GM12878 (cell line): Measurements from ENCODE around the gene DNAJC18. TPM values are rescaled to one million over a fixed set of nuclear protein-coding genes. Genes with fewer than 3 reads are reported as not detected.

Source experiments
- polyA plus RNA-seq, 11 experiments: library from polyadenylated mRNA; depleted of rRNA in 4 of 11; unstranded in 6 of 11; stranded (reverse) in 5 of 11; fragments of >200 nt; fragmentation: Nextera tagmentation in 4 of 11; fragmentation: Illumina TruSeq in 1 of 11; extraction: Ambion mirVana in 4 of 11; extraction: Trizol in 1 of 11; gene quantifications; 1 replicate in 1 of 11; 2 replicates in 10 of 11; pipeline versions ENCODE4 v1.2.1 to v1.2.3, GENCODE V29; 2011 to 2016; ENCODE audit warnings: inconsistent platforms in 2 of 11, missing spikeins in 2 of 11, low read depth in 1 of 11
- small RNA-seq: library from RNA; depleted of rRNA; stranded (forward); fragments of <200 nt; gene quantifications from one replicate; pipeline ENCODE3, GENCODE V24; 2014
- total RNA-seq, 4 experiments: library from RNA; depleted of rRNA in 3 of 4; stranded (reverse); fragments of >200 nt in 3 of 4; fragmentation: Illumina TruSeq in 1 of 4; extraction: Trizol in 1 of 4; gene quantifications; 2 replicates each; pipeline versions ENCODE4 v1.2.1 to v1.2.3, GENCODE V29; 2013 to 2021

DNAJC18 gene
- total and polyA plus RNA-seq, 10 of the 15 experiments (the other 5 are each of a cell fraction or from before 2014, with no cell fraction given): 6.4 to 26.7 (median 17.7) TPM

Small RNA genes lying within 50 kb of the gene (small RNA-seq; reads per million reads assigned to genes)
- gene RNU5B-4P: not detected

Other genes with a start within 250 kb of the DNAJC18 start
Only the 7 nearest of the 12 such genes appear.
- gene SLC23A1, start 56.2 kb downstream of the DNAJC18 start, total RNA-seq (2014; rRNA removed): 0.98 and 1.2 TPM in 2 replicates
- gene SLC23A1, start 56.2 kb downstream of the DNAJC18 start, total RNA-seq (2014; rRNA removed; fragmentation: Illumina TruSeq; extraction: Trizol): 1.7 and 2.4 TPM in 2 replicates
- gene SLC23A1, start 56.2 kb downstream of the DNAJC18 start, total RNA-seq (2021): 4.1 and 4.7 TPM in 2 replicates
- gene SLC23A1, start 56.2 kb downstream of the DNAJC18 start, polyA plus RNA-seq (2011; rRNA removed): 1.1 and 1.5 TPM in 2 replicates
- gene SLC23A1, start 56.2 kb downstream of the DNAJC18 start, polyA plus RNA-seq (2014; fragmentation: Illumina TruSeq; extraction: Trizol): 0.95 and 1.7 TPM in 2 replicates
- under 1 TPM; 0.35 to 0.74 TPM for gene SLC23A1, start 56.2 kb downstream of the DNAJC18 start, polyA plus RNA-seq (2014; fragmentation: Nextera tagmentation; extraction: Ambion mirVana)
- 3.2 and 3.3 TPM in 2 replicates for gene SLC23A1, start 56.2 kb downstream of the DNAJC18 start, polyA plus RNA-seq (2014; rRNA removed)
- 1 to 10 TPM; 1.5 to 1.6 TPM for gene SLC23A1, start 56.2 kb downstream of the DNAJC18 start, polyA plus RNA-seq (2016; fragmentation: Nextera tagmentation; extraction: Ambion mirVana)
- 211 and 238 TPM in 2 replicates for gene MZB1, start 49.6 kb downstream of the DNAJC18 start, total RNA-seq (2014; rRNA removed)
- gene MZB1, start 49.6 kb downstream of the DNAJC18 start, total RNA-seq (2014; rRNA removed; fragmentation: Illumina TruSeq; extraction: Trizol): 132 and 157 TPM in 2 replicates
- 200 and 218 TPM in 2 replicates for gene MZB1, start 49.6 kb downstream of the DNAJC18 start, total RNA-seq (2021)
- 37.4 and 65.2 TPM in 2 replicates for gene MZB1, start 49.6 kb downstream of the DNAJC18 start, polyA plus RNA-seq (2011; rRNA removed)
- gene MZB1, start 49.6 kb downstream of the DNAJC18 start, polyA plus RNA-seq (2014; fragmentation: Illumina TruSeq; extraction: Trizol): 44.1 and 147 TPM in 2 replicates
- 10 to 100 TPM; 19.3 to 56.9 TPM for gene MZB1, start 49.6 kb downstream of the DNAJC18 start, polyA plus RNA-seq (2014; fragmentation: Nextera tagmentation; extraction: Ambion mirVana)
- gene MZB1, start 49.6 kb downstream of the DNAJC18 start, polyA plus RNA-seq (2014; rRNA removed): 291 and 321 TPM in 2 replicates
- gene MZB1, start 49.6 kb downstream of the DNAJC18 start, polyA plus RNA-seq (2016; fragmentation: Nextera tagmentation; extraction: Ambion mirVana): 100 to 1,000 TPM; 369 to 406 TPM
- gene PROB1, start 44.4 kb downstream of the DNAJC18 start, total RNA-seq (2014; rRNA removed): 3.0 and 3.8 TPM in 2 replicates
- 1.7 and 2.0 TPM in 2 replicates for gene PROB1, start 44.4 kb downstream of the DNAJC18 start, total RNA-seq (2014; rRNA removed; fragmentation: Illumina TruSeq; extraction: Trizol)
- gene PROB1, start 44.4 kb downstream of the DNAJC18 start, total RNA-seq (2021): 6.0 and 6.5 TPM in 2 replicates
- gene PROB1, start 44.4 kb downstream of the DNAJC18 start, polyA plus RNA-seq (2011; rRNA removed): 0.59 and 1.1 TPM in 2 replicates
- gene PROB1, start 44.4 kb downstream of the DNAJC18 start, polyA plus RNA-seq (2014; fragmentation: Illumina TruSeq; extraction: Trizol): 0.78 and 1.4 TPM in 2 replicates
- gene PROB1, start 44.4 kb downstream of the DNAJC18 start, polyA plus RNA-seq (2014; fragmentation: Nextera tagmentation; extraction: Ambion mirVana): under 1 TPM; 0.14 to 0.58 TPM
- gene PROB1, start 44.4 kb downstream of the DNAJC18 start, polyA plus RNA-seq (2014; rRNA removed): 4.7 and 5.1 TPM in 2 replicates
- gene PROB1, start 44.4 kb downstream of the DNAJC18 start, polyA plus RNA-seq (2016; fragmentation: Nextera tagmentation; extraction: Ambion mirVana): 1 to 10 TPM; 6.2 to 8.1 TPM
- gene SPATA24, start 35.4 kb downstream of the DNAJC18 start, total RNA-seq (2014; rRNA removed): 5.1 and 8.1 TPM in 2 replicates
- gene SPATA24, start 35.4 kb downstream of the DNAJC18 start, total RNA-seq (2014; rRNA removed; fragmentation: Illumina TruSeq; extraction: Trizol): 6.3 and 8.1 TPM in 2 replicates
- 4.1 and 5.6 TPM in 2 replicates for gene SPATA24, start 35.4 kb downstream of the DNAJC18 start, total RNA-seq (2021)
- 5.3 and 6.0 TPM in 2 replicates for gene SPATA24, start 35.4 kb downstream of the DNAJC18 start, polyA plus RNA-seq (2011; rRNA removed)
- 6.1 and 9.8 TPM in 2 replicates for gene SPATA24, start 35.4 kb downstream of the DNAJC18 start, polyA plus RNA-seq (2014; fragmentation: Illumina TruSeq; extraction: Trizol)
- gene SPATA24, start 35.4 kb downstream of the DNAJC18 start, polyA plus RNA-seq (2014; fragmentation: Nextera tagmentation; extraction: Ambion mirVana): 1 to 10 TPM; 7.6 to 8.5 TPM
- gene SPATA24, start 35.4 kb downstream of the DNAJC18 start, polyA plus RNA-seq (2014; rRNA removed): 7.1 and 7.2 TPM in 2 replicates
- 1 to 10 TPM; 7.0 to 7.4 TPM for gene SPATA24, start 35.4 kb downstream of the DNAJC18 start, polyA plus RNA-seq (2016; fragmentation: Nextera tagmentation; extraction: Ambion mirVana)
- gene ECSCR, start 23.2 kb upstream of the DNAJC18 start, total RNA-seq (2014; rRNA removed): not detected in 2 replicates
- 0.22 TPM in 1 of 2 replicates, not detected in the other for gene ECSCR, start 23.2 kb upstream of the DNAJC18 start, total RNA-seq (2014; rRNA removed; fragmentation: Illumina TruSeq; extraction: Trizol)
- 0.36 TPM in 1 of 2 replicates, not detected in the other for gene ECSCR, start 23.2 kb upstream of the DNAJC18 start, total RNA-seq (2021)
- gene ECSCR, start 23.2 kb upstream of the DNAJC18 start, polyA plus RNA-seq (2011; rRNA removed): 0.12 and 0.15 TPM in 2 replicates
- 0.19 and 0.25 TPM in 2 replicates for gene ECSCR, start 23.2 kb upstream of the DNAJC18 start, polyA plus RNA-seq (2014; fragmentation: Illumina TruSeq; extraction: Trizol)
- under 1 TPM; 0.23 to 0.35 TPM for gene ECSCR, start 23.2 kb upstream of the DNAJC18 start, polyA plus RNA-seq (2014; fragmentation: Nextera tagmentation; extraction: Ambion mirVana)
- gene ECSCR, start 23.2 kb upstream of the DNAJC18 start, polyA plus RNA-seq (2014; rRNA removed): 0.30 TPM in 1 of 2 replicates, not detected in the other
- gene ECSCR, start 23.2 kb upstream of the DNAJC18 start, polyA plus RNA-seq (2016; fragmentation: Nextera tagmentation; extraction: Ambion mirVana): under 1 TPM in 1 of 2 experiments, not detected in 1; 0.83 TPM
- gene SMIM33, start 31.5 kb upstream of the DNAJC18 start, total RNA-seq (2014; rRNA removed): 0.05 TPM in 1 of 2 replicates, not detected in the other
- 0.04 TPM in 1 of 2 replicates, not detected in the other for gene SMIM33, start 31.5 kb upstream of the DNAJC18 start, total RNA-seq (2014; rRNA removed; fragmentation: Illumina TruSeq; extraction: Trizol)
- gene SMIM33, start 31.5 kb upstream of the DNAJC18 start, total RNA-seq (2021): not detected in 2 replicates
- not detected in 2 replicates for gene SMIM33, start 31.5 kb upstream of the DNAJC18 start, polyA plus RNA-seq (2011; rRNA removed)
- gene SMIM33, start 31.5 kb upstream of the DNAJC18 start, polyA plus RNA-seq (2014; fragmentation: Illumina TruSeq; extraction: Trizol): 0.03 TPM in 1 of 2 replicates, not detected in the other
- gene SMIM33, start 31.5 kb upstream of the DNAJC18 start, polyA plus RNA-seq (2014; fragmentation: Nextera tagmentation; extraction: Ambion mirVana): under 1 TPM in 1 of 2 experiments, not detected in 1; 0.09 TPM
- gene SMIM33, start 31.5 kb upstream of the DNAJC18 start, polyA plus RNA-seq (2014; rRNA removed): 0.04 TPM in 1 of 2 replicates, not detected in the other
- under 1 TPM; 0.12 to 0.25 TPM for gene SMIM33, start 31.5 kb upstream of the DNAJC18 start, polyA plus RNA-seq (2016; fragmentation: Nextera tagmentation; extraction: Ambion mirVana)
- 43.8 and 48.5 TPM in 2 replicates for gene STING1, start 43.2 kb upstream of the DNAJC18 start, total RNA-seq (2014; rRNA removed)
- gene STING1, start 43.2 kb upstream of the DNAJC18 start, total RNA-seq (2014; rRNA removed; fragmentation: Illumina TruSeq; extraction: Trizol): 16.5 and 17.1 TPM in 2 replicates
- 49.6 and 53.3 TPM in 2 replicates for gene STING1, start 43.2 kb upstream of the DNAJC18 start, total RNA-seq (2021)
- 8.3 and 20.2 TPM in 2 replicates for gene STING1, start 43.2 kb upstream of the DNAJC18 start, polyA plus RNA-seq (2011; rRNA removed)
- gene STING1, start 43.2 kb upstream of the DNAJC18 start, polyA plus RNA-seq (2014; fragmentation: Illumina TruSeq; extraction: Trizol): 27.7 and 34.1 TPM in 2 replicates
- gene STING1, start 43.2 kb upstream of the DNAJC18 start, polyA plus RNA-seq (2014; fragmentation: Nextera tagmentation; extraction: Ambion mirVana): 10 to 100 TPM; 10.1 to 12.1 TPM
- gene STING1, start 43.2 kb upstream of the DNAJC18 start, polyA plus RNA-seq (2014; rRNA removed): 47.9 and 59.8 TPM in 2 replicates
- gene STING1, start 43.2 kb upstream of the DNAJC18 start, polyA plus RNA-seq (2016; fragmentation: Nextera tagmentation; extraction: Ambion mirVana): 10 to 100 TPM; 49.3 to 56.1 TPM